BE2C (cell line): Measurements from ENCODE around the gene SNTG2.
A peak's percentile ranks its signal among the peaks of the same experiment; 100 is the strongest.
"Not testable (repeated sequence)": the region's sequence is repeated elsewhere in the genome, so short reads cannot be mapped to it uniquely, and the experiment has no call there.

Experiments
- DNase-seq: peaks from one replicate; pipeline ENCODE4 v3.0.0-alpha.2; 2020
- H3K27me3 ChIP-seq: fragments of 250-450 bp; sonication (Bioruptor Pico); 2 replicates; pipeline ENCODE4 v1.5.1; 2020; ENCODE audit warnings: mild to moderate bottlenecking
- H3K36me3 ChIP-seq: fragments of 250-450 bp; sonication (Bioruptor Pico); 2 replicates; pipeline ENCODE4 v1.5.1; 2020; ENCODE audit warnings: mild to moderate bottlenecking
- H3K4me1 ChIP-seq: fragments of 250-450 bp; sonication (Bioruptor Pico); 2 replicates; pipeline ENCODE4 v1.5.1; 2020
- H3K4me3 ChIP-seq: 2 replicates; pipeline ENCODE4 v1.5.1; 2011; ENCODE audit warnings: low read depth, low read length
- H3K9me3 ChIP-seq: fragments of 250-450 bp; sonication (Bioruptor Pico); 2 replicates; pipeline ENCODE4 v1.5.1; 2020
- CTCF ChIP-seq: IDR thresholded peaks from 2 replicates; pipeline ENCODE4 v1.5.1; 2012; ENCODE audit warnings: mild to moderate bottlenecking, low read depth, low read length

The SNTG2 gene

GRCh38 chr2:1081451-1082225 is 131.0 kb downstream of the SNTG2 start:
- DNase-seq: peak; percentile 20
- no peak overlapping the region for H3K4me3 ChIP-seq
- H3K36me3 ChIP-seq: no peaks in the 10 kb centered on the region
- H3K27me3 ChIP-seq: no peaks in the 10 kb centered on the region
- no peak for TF ChIP-seq CTCF
- no peaks in the 10 kb centered on the region for H3K9me3 ChIP-seq
- no peaks in the 10 kb centered on the region for H3K4me1 ChIP-seq

GRCh38 chr2:1082456-1083205 is 132.0 kb downstream of the SNTG2 start:
- no peaks in the 10 kb centered on the region for H3K9me3 ChIP-seq
- no peaks in the 10 kb centered on the region for H3K36me3 ChIP-seq
- no peak overlapping the region for H3K4me3 ChIP-seq
- no peak for TF ChIP-seq CTCF
- DNase-seq: no peak
- H3K4me1 ChIP-seq: no peaks in the 10 kb centered on the region
- no peaks in the 10 kb centered on the region for H3K27me3 ChIP-seq

GRCh38 chr2:1088192-1088860 is 137.7 kb downstream of the SNTG2 start:
- no peak for DNase-seq
- H3K27me3 ChIP-seq: no peaks in the 10 kb centered on the region

GRCh38 chr2:1088940-1089339 is 138.3 kb downstream of the SNTG2 start:
- no peaks in the 10 kb centered on the region for H3K36me3 ChIP-seq
- no peak overlapping the region for H3K4me3 ChIP-seq
- H3K9me3 ChIP-seq: no peaks in the 10 kb centered on the region
- DNase-seq: no peak
- H3K4me1 ChIP-seq: no peaks in the 10 kb centered on the region
- TF ChIP-seq CTCF: no peak
- H3K27me3 ChIP-seq: no peaks in the 10 kb centered on the region

More at GRCh38 chr2:1088192-1088860, 137.7 kb downstream of the SNTG2 start:
- Histone ChIP-seq H3K4me3 (no peak overlapping the region), H3K36me3 (no peaks in the 10 kb centered on the region), H3K9me3 (no peaks in the 10 kb centered on the region), H3K4me1 (no peaks in the 10 kb centered on the region)
- TF ChIP-seq CTCF: no peak

- H3K9me3 ChIP-seq: no peaks in the 10 kb centered on the region
- H3K4me3 ChIP-seq: no peak overlapping the region
- H3K27me3 ChIP-seq: no peaks in the 10 kb centered on the region
- DNase-seq: no peak
- no peaks in the 10 kb centered on the region for H3K4me1 ChIP-seq
- no peaks in the 10 kb centered on the region for H3K36me3 ChIP-seq
- TF ChIP-seq CTCF: no peak
Observed at GRCh38 chr2:1091895-1092585, 141.4 kb downstream of the SNTG2 start.

- H3K4me1 ChIP-seq, H3K36me3 ChIP-seq, H3K4me3 ChIP-seq, H3K27me3 ChIP-seq, H3K9me3 ChIP-seq, DNase-seq: not testable (repeated sequence)
Observed at GRCh38 chr2:1093668-1094067, 143.0 kb downstream of the SNTG2 start.
